IMR-90 (cell line): ENCODE measurements around the gene CD34. TPM values are rescaled to one million over a fixed set of nuclear protein-coding genes. Genes with fewer than 3 reads are reported as not detected.

Experiments
- ATAC-seq: fragments of 200-7000 bp; cut with Tn5 transposase; 2 replicates; pipeline ENCODE4 v1.9.1; 2020; ENCODE audit warnings: low read depth, mild to moderate bottlenecking, moderate library complexity
- BruUV-seq: library from RNA; stranded (reverse); fragments of 400-500 nt; replicated peaks from 2 replicates; lab custom pipeline; 2021; lab: Mats Ljungman, UMichigan
- CTCF ChIA-PET: fragments of 300-600 bp; formaldehyde crosslinking; extraction: SDS; loops from one replicate; lab custom pipeline; 2021; ENCODE audit warnings: antibody characterized with exemption; lab: Yijun Ruan, JAX
- POLR2A ChIA-PET: fragments of 300-600 bp; sonication (Branson Sonifier 250); formaldehyde crosslinking; loops from one replicate; lab custom pipeline; 2022; ENCODE audit warnings: antibody characterized with exemption; ENCODE audit not compliant: unreplicated experiment; lab: Charles Lee
- DNase-seq: peaks from one replicate; pipeline ENCODE4 v3.0.0; 2013
- H2AFZ ChIP-seq: replicated peaks from 2 replicates; pipeline ENCODE3; 2013; ENCODE audit warnings: low read length, mild to moderate bottlenecking; ENCODE audit not compliant: poor library complexity
- H2AK5ac ChIP-seq: 2 replicates; pipeline ENCODE4 v1.6.1; 2013; ENCODE audit warnings: low read depth, low read length, inconsistent platforms
- H2AK9ac ChIP-seq: replicated peaks from 2 replicates; pipeline ENCODE3; 2013; ENCODE audit warnings: mild to moderate bottlenecking, low read depth, low read length, moderate library complexity; ENCODE audit not compliant: poor library complexity
- H2BK120ac ChIP-seq: 2 replicates; pipeline ENCODE4 v1.6.1; 2013; ENCODE audit warnings: low read depth, low read length, inconsistent platforms
- H2BK15ac ChIP-seq: 3 replicates; pipeline ENCODE4 v1.6.1; 2013; ENCODE audit warnings: low read depth, low read length, inconsistent platforms
- H2BK20ac ChIP-seq: 2 replicates; pipeline ENCODE4 v1.6.1; 2013; ENCODE audit warnings: low read depth, mild to moderate bottlenecking, inconsistent platforms, low read length, moderate library complexity
- H2BK5ac ChIP-seq: 2 replicates; pipeline ENCODE4 v1.6.1; 2013; ENCODE audit warnings: mild to moderate bottlenecking, low read depth, low read length, inconsistent platforms; ENCODE audit not compliant: poor library complexity, severe bottlenecking
- H3K14ac ChIP-seq: replicated peaks from 2 replicates; pipeline ENCODE4 v1.6.1; 2013; ENCODE audit warnings: low read depth, low read length, inconsistent platforms
- H3K18ac ChIP-seq: 2 replicates; pipeline ENCODE4 v1.6.1; 2013; ENCODE audit warnings: low read depth, low read length, control low read depth
- H3K23ac ChIP-seq: 2 replicates; pipeline ENCODE4 v1.6.1; 2013; ENCODE audit warnings: low read depth, low read length, inconsistent platforms
- H3K27ac ChIP-seq: 2 replicates; pipeline ENCODE4 v1.5.1; 2013; ENCODE audit warnings: mild to moderate bottlenecking, control low read depth, low read length; ENCODE audit not compliant: insufficient read depth
- H3K27me3 ChIP-seq: 2 replicates; pipeline ENCODE4 v1.6.1; 2013; ENCODE audit warnings: low read length; ENCODE audit not compliant: control insufficient read depth, insufficient read depth
- H3K36me3 ChIP-seq: 2 replicates; pipeline ENCODE4 v1.6.1; 2013; ENCODE audit warnings: low read length, mixed read lengths; ENCODE audit not compliant: control insufficient read depth, insufficient read depth
- H3K4ac ChIP-seq: 2 replicates; pipeline ENCODE4 v1.6.1; 2013; ENCODE audit warnings: low read depth, low read length, inconsistent platforms
- H3K4me1 ChIP-seq: 2 replicates; pipeline ENCODE4 v1.6.1; 2013; ENCODE audit warnings: low read length, mixed read lengths; ENCODE audit not compliant: control insufficient read depth, insufficient read depth
- H3K4me2 ChIP-seq: 2 replicates; pipeline ENCODE4 v1.6.1; 2013; ENCODE audit warnings: low read depth, mild to moderate bottlenecking, control low read depth, low read length, moderate library complexity
- H3K4me3 ChIP-seq: 2 replicates; pipeline ENCODE4 v1.5.1; 2013; ENCODE audit warnings: low read depth, mild to moderate bottlenecking, control low read depth, low read length, moderate library complexity; ENCODE audit not compliant: insufficient read depth
- H3K56ac ChIP-seq: 2 replicates; pipeline ENCODE4 v1.6.1; 2013; ENCODE audit warnings: low read length, inconsistent platforms; ENCODE audit not compliant: insufficient read depth; ENCODE audit errors: extremely low read depth
- H3K79me1 ChIP-seq, 2 experiments: 2 replicates each; pipeline ENCODE4 v1.6.1; 2013; ENCODE audit warnings: low read length in 2 of 2, inconsistent platforms in 1 of 2, low read depth in 1 of 2
- H3K9ac ChIP-seq: 2 replicates; pipeline ENCODE4 v1.6.1; 2013; ENCODE audit warnings: low read depth, low read length, control low read depth
- H3K9me1 ChIP-seq: 2 replicates; pipeline ENCODE4 v1.6.1; 2013; ENCODE audit warnings: low read length, inconsistent platforms; ENCODE audit not compliant: insufficient read depth
- H3K9me3 ChIP-seq: 2 replicates; pipeline ENCODE4 v1.6.1; 2013; ENCODE audit warnings: low read length; ENCODE audit not compliant: control insufficient read depth, insufficient read depth
- H4K20me1 ChIP-seq: 2 replicates; pipeline ENCODE4 v1.6.1; 2013; ENCODE audit warnings: low read length, inconsistent platforms; ENCODE audit not compliant: insufficient read depth
- H4K5ac ChIP-seq: 2 replicates; pipeline ENCODE4 v1.6.1; 2013; ENCODE audit warnings: mild to moderate bottlenecking, low read depth, low read length, control low read depth
- H4K8ac ChIP-seq, 2 experiments: 2 replicates each; pipeline ENCODE4 v1.6.1; 2013; ENCODE audit warnings: low read depth in 2 of 2, low read length in 2 of 2, control low read depth in 1 of 2, inconsistent platforms in 1 of 2
- H4K91ac ChIP-seq: 2 replicates; pipeline ENCODE4 v1.6.1; 2013; ENCODE audit warnings: low read depth, low read length, inconsistent platforms; ENCODE audit not compliant: insufficient read depth
- BHLHE40 ChIP-seq: fragments of 150-350 bp; IDR thresholded peaks from 2 replicates; pipeline ENCODE4 v1.6.1; 2016; ENCODE audit warnings: mild to moderate bottlenecking, low read depth, low read length
- CEBPB ChIP-seq: IDR thresholded peaks from 2 replicates; pipeline ENCODE4 v1.6.1; 2012; ENCODE audit warnings: low read depth, low read length, improper control_type of control experiment
- CHD1 ChIP-seq: IDR thresholded peaks from 2 replicates; pipeline ENCODE4 v1.6.1; 2012; ENCODE audit warnings: low read depth, low read length, improper control_type of control experiment
- MAFK ChIP-seq: IDR thresholded peaks from 2 replicates; pipeline ENCODE4 v1.6.1; 2012; ENCODE audit warnings: low read depth, low read length, improper control_type of control experiment
- MAZ ChIP-seq: IDR thresholded peaks from 2 replicates; pipeline ENCODE4 v1.6.1; 2012; ENCODE audit warnings: low read depth, mild to moderate bottlenecking, low read length, improper control_type of control experiment, moderate library complexity, borderline replicate concordance
- MXI1 ChIP-seq: IDR thresholded peaks from 2 replicates; pipeline ENCODE4 v1.6.1; 2012; ENCODE audit warnings: low read depth, mild to moderate bottlenecking, low read length, moderate library complexity, borderline replicate concordance
- NFE2L2 ChIP-seq: fragments of 150-350 bp; IDR thresholded peaks from 2 replicates; pipeline ENCODE4 v1.6.1; 2016; ENCODE audit warnings: low read depth, mild to moderate bottlenecking, low read length
- POLR2A ChIP-seq: IDR thresholded peaks from 2 replicates; pipeline ENCODE4 v1.6.1; 2012; ENCODE audit warnings: mild to moderate bottlenecking, low read depth, low read length
- RAD21 ChIP-seq: IDR thresholded peaks from 2 replicates; pipeline ENCODE4 v1.6.1; 2012; ENCODE audit warnings: low read length, improper control_type of control experiment
- RCOR1 ChIP-seq: IDR thresholded peaks from 2 replicates; pipeline ENCODE4 v1.6.1; 2012; ENCODE audit warnings: mild to moderate bottlenecking, low read length, improper control_type of control experiment; ENCODE audit not compliant: insufficient replicate concordance
- RFX5 ChIP-seq: IDR thresholded peaks from 2 replicates; pipeline ENCODE4 v1.8.0; 2012; ENCODE audit warnings: low read depth, mild to moderate bottlenecking, low read length, moderate library complexity
- SMC3 ChIP-seq: fragments of 150-350 bp; IDR thresholded peaks from 2 replicates; pipeline ENCODE4 v1.6.1; 2016; ENCODE audit warnings: low read depth, mild to moderate bottlenecking, antibody characterized with exemption, low read length, moderate library complexity
- WGBS, 2 experiments: methylation state at CpG; one replicate each; pipeline versions ENCODE4 v1.1.5 to v1.1.7; 2013; ENCODE audit warnings: missing lambda C conversion rate in 2 of 2; ENCODE audit not compliant: insufficient read length in 1 of 2; ENCODE audit errors: extremely low coverage in 2 of 2; 5-methylcytosine and 5-hydroxymethylcytosine counted together
- dilution Hi-C: fragments of 300-500 bp; cut with HindIII; formaldehyde crosslinking; loops from one replicate; pipeline ENCODE4 v1.14.3; 2018; ENCODE audit warnings: low sequenced_read_pairs; ENCODE audit not compliant: unreplicated experiment
- in situ Hi-C: fragments of 300-500 bp; cut with MboI; formaldehyde crosslinking; loops from 3 replicates; pipeline ENCODE4 v1.14.3; 2019; ENCODE audit warnings: low sequenced_read_pairs, inconsistent platforms, mixed read lengths
- intact Hi-C: fragments of 100-400 bp; cut with micrococcal nuclease; formaldehyde crosslinking; loops from 2 replicates; pipeline ENCODE4 v1.10.0; 2022
- polyA plus RNA-seq, 3 experiments: library from polyadenylated mRNA; depleted of rRNA; stranded (reverse); fragments of >200 nt; gene quantifications; 2 replicates each; pipeline ENCODE4 v1.2.3, GENCODE V29; 2012; ENCODE audit warnings: low replicate concordance in 1 of 3
- total RNA-seq: library from RNA; depleted of rRNA; stranded (reverse); fragments of >200 nt; gene quantifications from 2 replicates; pipeline ENCODE4 v1.2.3, GENCODE V29; 2012
- TF ChIP-seq, protein P1 (sequence below): fragments of 150-350 bp; IDR thresholded peaks from 2 replicates; pipeline ENCODE4 v1.6.1; 2016; ENCODE audit warnings: low read depth, mild to moderate bottlenecking, low read length, moderate library complexity, borderline replicate concordance
- TF ChIP-seq, protein P2 (sequence below): conservative IDR thresholded peaks from 2 replicates; pipeline ENCODE4 v1.5.1; 2012; ENCODE audit warnings: mild to moderate bottlenecking, low read depth, low read length, improper control_type of control experiment
- TF ChIP-seq, protein P3 (sequence below): fragments of 150-350 bp; IDR thresholded peaks from 2 replicates; pipeline ENCODE4 v1.6.1; 2017; ENCODE audit warnings: mild to moderate bottlenecking, antibody characterized with exemption, low read length, low read depth

CD34 gene
- total and polyA plus RNA-seq, 2 of the 4 experiments (the other 2 are of a cell fraction), result 0.14 TPM; not detected in 1

DNA sequence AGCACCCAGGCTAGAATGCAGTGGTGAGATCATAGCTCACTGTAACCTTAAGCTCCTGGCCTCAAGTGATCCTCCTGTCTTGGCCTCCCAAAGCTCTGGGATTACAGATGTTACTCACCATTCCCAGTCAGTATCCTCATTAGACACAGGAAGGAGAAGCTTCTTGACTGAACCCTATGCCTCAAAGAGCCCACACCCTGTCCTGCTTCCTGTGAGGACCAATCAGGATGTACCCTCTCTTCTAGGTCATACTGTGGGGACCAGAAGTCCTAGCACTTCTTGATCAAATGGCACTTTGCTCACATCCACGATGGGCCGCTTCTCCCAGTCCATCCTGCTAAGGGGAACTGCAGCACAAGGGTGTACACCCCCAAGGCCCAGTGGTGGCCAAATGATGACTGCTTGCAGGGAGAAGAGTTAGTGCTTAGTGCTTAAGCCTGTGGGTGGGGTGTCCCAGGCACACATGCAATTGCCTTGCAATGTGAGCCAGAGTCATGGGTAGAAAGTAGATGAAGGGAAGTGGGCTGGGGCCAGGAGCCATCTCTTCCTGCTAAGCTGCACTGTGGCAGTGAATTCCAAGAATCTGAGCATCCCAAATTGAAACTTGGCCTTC is 9.8 kb downstream of the CD34 start:
- Histone ChIP-seq H2BK5ac (no peak overlapping the region), H3K4ac (no peak overlapping the region), H2AFZ (no peak overlapping the region), H3K79me1 (no peaks in the 10 kb centered on the region), H4K20me1 (no peaks in the 10 kb centered on the region), H3K36me3 (no peaks in the 10 kb centered on the region), H3K9ac (no peak overlapping the region), H3K4me3 (no peak overlapping the region), H3K4me2 (no peak overlapping the region), H3K9me1 (no peaks in the 10 kb centered on the region), H4K5ac (no peak overlapping the region), H3K27me3 (no peaks in the 10 kb centered on the region; the same call in 1 of the 2 replicates), H3K18ac (no peak overlapping the region), H4K8ac (no peak overlapping the region), H2BK20ac (no peak overlapping the region), H3K56ac (no peak overlapping the region), H3K14ac (no peak overlapping the region), H2BK120ac (no peak overlapping the region), H2BK15ac (no peak overlapping the region), H3K27ac (no peak overlapping the region), H2AK5ac (no peak overlapping the region), H2AK9ac (no peak overlapping the region), H3K23ac (no peak overlapping the region), H3K4me1 (no peaks in the 10 kb centered on the region), H3K9me3 (no peaks in the 10 kb centered on the region), H4K91ac (no peak overlapping the region)
- in situ Hi-C loops (no loop called here), intact Hi-C loops (no loop called here), dilution Hi-C loops (no loop called here)
- BruUV-seq, result no TSS peak
- POLR2A ChIA-PET, result no interaction called here
- WGBS, 2 experiments, result no CpG with 5 or more reads among the region's 2 CpGs
- CTCF ChIA-PET, result no interaction called here
- ATAC-seq (no peak), DNase-seq (no peak)
- no peak for TF ChIP-seq RAD21
- TF ChIP-seq, protein P1, sequence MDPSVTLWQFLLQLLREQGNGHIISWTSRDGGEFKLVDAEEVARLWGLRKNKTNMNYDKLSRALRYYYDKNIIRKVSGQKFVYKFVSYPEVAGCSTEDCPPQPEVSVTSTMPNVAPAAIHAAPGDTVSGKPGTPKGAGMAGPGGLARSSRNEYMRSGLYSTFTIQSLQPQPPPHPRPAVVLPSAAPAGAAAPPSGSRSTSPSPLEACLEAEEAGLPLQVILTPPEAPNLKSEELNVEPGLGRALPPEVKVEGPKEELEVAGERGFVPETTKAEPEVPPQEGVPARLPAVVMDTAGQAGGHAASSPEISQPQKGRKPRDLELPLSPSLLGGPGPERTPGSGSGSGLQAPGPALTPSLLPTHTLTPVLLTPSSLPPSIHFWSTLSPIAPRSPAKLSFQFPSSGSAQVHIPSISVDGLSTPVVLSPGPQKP, result no peak
- TF ChIP-seq RCOR1, result no peak
- TF ChIP-seq POLR2A, result no peak
- TF ChIP-seq MAZ, result no peak
- no peak for TF ChIP-seq RFX5
- no peak for TF ChIP-seq SMC3
- TF ChIP-seq BHLHE40, result no peak
- no peak for TF ChIP-seq CHD1
- no peak for TF ChIP-seq CEBPB
- TF ChIP-seq NFE2L2, result no peak
- TF ChIP-seq, protein P2, sequence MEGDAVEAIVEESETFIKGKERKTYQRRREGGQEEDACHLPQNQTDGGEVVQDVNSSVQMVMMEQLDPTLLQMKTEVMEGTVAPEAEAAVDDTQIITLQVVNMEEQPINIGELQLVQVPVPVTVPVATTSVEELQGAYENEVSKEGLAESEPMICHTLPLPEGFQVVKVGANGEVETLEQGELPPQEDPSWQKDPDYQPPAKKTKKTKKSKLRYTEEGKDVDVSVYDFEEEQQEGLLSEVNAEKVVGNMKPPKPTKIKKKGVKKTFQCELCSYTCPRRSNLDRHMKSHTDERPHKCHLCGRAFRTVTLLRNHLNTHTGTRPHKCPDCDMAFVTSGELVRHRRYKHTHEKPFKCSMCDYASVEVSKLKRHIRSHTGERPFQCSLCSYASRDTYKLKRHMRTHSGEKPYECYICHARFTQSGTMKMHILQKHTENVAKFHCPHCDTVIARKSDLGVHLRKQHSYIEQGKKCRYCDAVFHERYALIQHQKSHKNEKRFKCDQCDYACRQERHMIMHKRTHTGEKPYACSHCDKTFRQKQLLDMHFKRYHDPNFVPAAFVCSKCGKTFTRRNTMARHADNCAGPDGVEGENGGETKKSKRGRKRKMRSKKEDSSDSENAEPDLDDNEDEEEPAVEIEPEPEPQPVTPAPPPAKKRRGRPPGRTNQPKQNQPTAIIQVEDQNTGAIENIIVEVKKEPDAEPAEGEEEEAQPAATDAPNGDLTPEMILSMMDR, result no peak
- no peak for TF ChIP-seq MXI1
- TF ChIP-seq MAFK, result no peak
- TF ChIP-seq, protein P3, sequence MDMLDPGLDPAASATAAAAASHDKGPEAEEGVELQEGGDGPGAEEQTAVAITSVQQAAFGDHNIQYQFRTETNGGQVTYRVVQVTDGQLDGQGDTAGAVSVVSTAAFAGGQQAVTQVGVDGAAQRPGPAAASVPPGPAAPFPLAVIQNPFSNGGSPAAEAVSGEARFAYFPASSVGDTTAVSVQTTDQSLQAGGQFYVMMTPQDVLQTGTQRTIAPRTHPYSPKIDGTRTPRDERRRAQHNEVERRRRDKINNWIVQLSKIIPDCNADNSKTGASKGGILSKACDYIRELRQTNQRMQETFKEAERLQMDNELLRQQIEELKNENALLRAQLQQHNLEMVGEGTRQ, result no peak
